K562 (cell line): Measurements from ENCODE around the gene GTF2I. TPM values are rescaled to one million over a fixed set of nuclear protein-coding genes. Genes with fewer than 3 reads are reported as not detected.
A peak's percentile ranks its signal among the peaks of the same experiment; 100 is the strongest.

Experiments used
- ADNP ChIP-seq: fragments of 200-800 bp; sonication (Bioruptor generic); IDR thresholded peaks from 2 replicates; pipeline ENCODE4 v1.6.1; 2016; ENCODE audit warnings: missing genetic modification characterization, missing compliant biosample characterization
- ARID3A ChIP-seq: IDR thresholded peaks from 2 replicates; pipeline ENCODE4 v1.6.1; 2012; ENCODE audit warnings: low read depth, low read length, improper control_type of control experiment, borderline replicate concordance
- CHD2 ChIP-seq: IDR thresholded peaks from 2 replicates; pipeline ENCODE4 v1.6.1; 2011; ENCODE audit warnings: low read depth, low read length
- EP400 ChIP-seq: fragments of 450-650 bp; IDR thresholded peaks from 2 replicates; pipeline ENCODE4 v1.6.1; 2017; ENCODE audit warnings: antibody characterized with exemption, mild to moderate bottlenecking, moderate library complexity
- IFI16 ChIP-seq: fragments of 250-450 bp; sonication (Bioruptor Pico); IDR thresholded peaks from 2 replicates; pipeline ENCODE4 v2.1.2; 2022; ENCODE audit warnings: mild to moderate bottlenecking, inconsistent platforms
- MLLT1 ChIP-seq, 2 experiments: fragments of 450-650 bp; IDR thresholded peaks; 2 replicates each; pipeline ENCODE4 v1.6.1; 2016
- U2AF1 ChIP-seq: fragments of 200-400 bp; formaldehyde crosslinking; optimal IDR thresholded peaks from 2 replicates; pipeline ENCODE3; 2017; ENCODE audit warnings: mild to moderate bottlenecking, low read depth, low read length, moderate library complexity
- XRCC5 ChIP-seq: fragments of 200-400 bp; formaldehyde crosslinking; IDR thresholded peaks from 2 replicates; pipeline ENCODE4 v1.6.1; 2017; ENCODE audit warnings: low read depth, mild to moderate bottlenecking, low read length
- ZFP91 ChIP-seq: sonication (generic); formaldehyde crosslinking; IDR thresholded peaks from 2 replicates; pipeline ENCODE4 v1.8.0; 2022; ENCODE audit warnings: mild to moderate bottlenecking, missing genetic modification reagents
- ZNF133 ChIP-seq: fragments of 250-450 bp; sonication (Bioruptor Pico); IDR thresholded peaks from 2 replicates; pipeline ENCODE4 v1.4.0; 2020; ENCODE audit warnings: mild to moderate bottlenecking
- ZNF668 ChIP-seq: fragments of 250-450 bp; sonication (Bioruptor Pico); IDR thresholded peaks from 2 replicates; pipeline ENCODE4 v1.8.0; 2022; ENCODE audit warnings: mild to moderate bottlenecking, inconsistent platforms
- ZNF77 ChIP-seq: fragments of 250-450 bp; sonication (Bioruptor Pico); IDR thresholded peaks from 2 replicates; pipeline ENCODE4 v1.5.0; 2020
- polyA plus RNA-seq, 8 experiments: library from polyadenylated mRNA; depleted of rRNA in 4 of 8; stranded (reverse) in 5 of 8; unstranded in 3 of 8; fragments of >200 nt; fragmentation: Nextera tagmentation in 2 of 8; fragmentation: Illumina TruSeq in 1 of 8; extraction: Ambion mirVana in 2 of 8; extraction: Trizol in 1 of 8; gene quantifications; 2 replicates each; pipeline versions ENCODE4 v1.2.1 to v1.2.3, GENCODE V29; 2011 to 2014; ENCODE audit warnings: inconsistent platforms in 1 of 8, missing spikeins in 1 of 8
- total RNA-seq, 7 experiments: library from RNA; depleted of rRNA in 6 of 7; stranded (reverse); fragments of >200 nt in 6 of 7; fragmentation: Illumina TruSeq in 2 of 7; extraction: Trizol in 2 of 7; gene quantifications; 2 replicates each; pipeline versions ENCODE4 v1.2.1 to v1.2.3, GENCODE V29; 2011 to 2021; ENCODE audit warnings: low replicate concordance in 1 of 7
- TF ChIP-seq, protein P1 (sequence below): fragments of 250-450 bp; sonication (Bioruptor Pico); IDR thresholded peaks from 2 replicates; pipeline ENCODE4 v1.4.0; 2020; ENCODE audit warnings: mild to moderate bottlenecking, moderate library complexity, borderline replicate concordance
- TF ChIP-seq, protein P2 (sequence below): fragments of 250-450 bp; sonication (Bioruptor Pico); IDR thresholded peaks from 2 replicates; pipeline ENCODE4 v1.4.0; 2020

Gene GTF2I
- total and polyA plus RNA-seq, 9 of the 15 experiments (the other 6 are each of a cell fraction or from before 2014, with no cell fraction given) = 8.4 to 161 (median 90.0) TPM

DNA sequence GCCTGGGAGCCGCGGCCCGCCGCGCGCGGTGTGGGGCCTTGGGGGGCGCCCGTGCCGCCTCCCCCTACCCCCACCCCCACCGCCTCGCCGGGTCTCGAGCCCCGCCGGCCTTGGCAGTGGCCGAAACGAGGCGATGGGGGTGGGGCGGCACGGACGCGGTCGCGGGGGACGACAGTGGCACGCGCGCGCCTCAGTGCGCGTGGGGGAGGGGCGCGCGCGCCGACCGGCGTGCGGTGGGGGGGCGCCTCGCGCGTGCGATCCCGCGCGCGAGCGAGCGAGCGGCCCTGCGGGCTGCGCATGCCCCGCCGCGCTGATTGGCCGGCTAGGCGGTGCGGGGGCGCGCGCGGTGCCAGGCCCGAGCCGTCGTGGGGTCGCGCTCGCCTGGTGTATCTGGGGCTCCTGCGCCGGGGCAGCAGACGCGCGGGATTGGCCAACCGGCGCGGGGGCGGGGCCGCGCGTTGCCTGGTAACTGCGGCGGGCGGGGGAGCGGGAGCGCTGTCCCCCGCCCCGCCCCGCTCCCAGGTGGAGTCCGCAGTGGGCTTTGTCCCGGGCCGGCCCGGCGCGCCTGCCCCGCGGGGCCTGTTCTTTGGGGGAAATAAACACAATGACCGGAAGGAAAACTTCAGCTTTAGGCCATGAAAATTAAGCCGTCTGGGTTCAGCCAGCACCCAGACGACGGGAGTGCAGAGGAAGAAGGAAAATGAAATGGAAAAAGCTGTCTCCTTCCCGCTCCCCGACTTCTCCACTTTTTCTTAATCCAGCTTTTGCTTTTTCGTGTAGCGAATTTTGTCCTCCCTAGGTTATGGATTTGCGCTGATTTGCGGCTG lies 873 bp downstream of the GTF2I start (continued):
- TF ChIP-seq, protein P1, sequence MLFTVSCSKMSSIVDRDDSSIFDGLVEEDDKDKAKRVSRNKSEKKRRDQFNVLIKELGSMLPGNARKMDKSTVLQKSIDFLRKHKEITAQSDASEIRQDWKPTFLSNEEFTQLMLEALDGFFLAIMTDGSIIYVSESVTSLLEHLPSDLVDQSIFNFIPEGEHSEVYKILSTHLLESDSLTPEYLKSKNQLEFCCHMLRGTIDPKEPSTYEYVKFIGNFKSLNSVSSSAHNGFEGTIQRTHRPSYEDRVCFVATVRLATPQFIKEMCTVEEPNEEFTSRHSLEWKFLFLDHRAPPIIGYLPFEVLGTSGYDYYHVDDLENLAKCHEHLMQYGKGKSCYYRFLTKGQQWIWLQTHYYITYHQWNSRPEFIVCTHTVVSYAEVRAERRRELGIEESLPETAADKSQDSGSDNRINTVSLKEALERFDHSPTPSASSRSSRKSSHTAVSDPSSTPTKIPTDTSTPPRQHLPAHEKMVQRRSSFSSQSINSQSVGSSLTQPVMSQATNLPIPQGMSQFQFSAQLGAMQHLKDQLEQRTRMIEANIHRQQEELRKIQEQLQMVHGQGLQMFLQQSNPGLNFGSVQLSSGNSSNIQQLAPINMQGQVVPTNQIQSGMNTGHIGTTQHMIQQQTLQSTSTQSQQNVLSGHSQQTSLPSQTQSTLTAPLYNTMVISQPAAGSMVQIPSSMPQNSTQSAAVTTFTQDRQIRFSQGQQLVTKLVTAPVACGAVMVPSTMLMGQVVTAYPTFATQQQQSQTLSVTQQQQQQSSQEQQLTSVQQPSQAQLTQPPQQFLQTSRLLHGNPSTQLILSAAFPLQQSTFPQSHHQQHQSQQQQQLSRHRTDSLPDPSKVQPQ = no peak
- no peak for TF ChIP-seq EP400
- TF ChIP-seq ADNP = no peak
- TF ChIP-seq U2AF1 = no peak
- no peak for TF ChIP-seq XRCC5
- no peak for TF ChIP-seq ZFP91
- TF ChIP-seq ZNF133 (CRISPR knock-in tag) = no peak
- TF ChIP-seq ARID3A = no peak
- no peak for TF ChIP-seq IFI16 (CRISPR knock-in tag)
- peak; percentile 41; the same call in 1 of the 2 replicates for TF ChIP-seq CHD2
- no peak for TF ChIP-seq ZNF668
- TF ChIP-seq MLLT1 (IDR thresholded peaks at IDR 0.05) = no peak
- no peak for TF ChIP-seq ZNF77 (CRISPR knock-in tag)
- TF ChIP-seq, protein P2, sequence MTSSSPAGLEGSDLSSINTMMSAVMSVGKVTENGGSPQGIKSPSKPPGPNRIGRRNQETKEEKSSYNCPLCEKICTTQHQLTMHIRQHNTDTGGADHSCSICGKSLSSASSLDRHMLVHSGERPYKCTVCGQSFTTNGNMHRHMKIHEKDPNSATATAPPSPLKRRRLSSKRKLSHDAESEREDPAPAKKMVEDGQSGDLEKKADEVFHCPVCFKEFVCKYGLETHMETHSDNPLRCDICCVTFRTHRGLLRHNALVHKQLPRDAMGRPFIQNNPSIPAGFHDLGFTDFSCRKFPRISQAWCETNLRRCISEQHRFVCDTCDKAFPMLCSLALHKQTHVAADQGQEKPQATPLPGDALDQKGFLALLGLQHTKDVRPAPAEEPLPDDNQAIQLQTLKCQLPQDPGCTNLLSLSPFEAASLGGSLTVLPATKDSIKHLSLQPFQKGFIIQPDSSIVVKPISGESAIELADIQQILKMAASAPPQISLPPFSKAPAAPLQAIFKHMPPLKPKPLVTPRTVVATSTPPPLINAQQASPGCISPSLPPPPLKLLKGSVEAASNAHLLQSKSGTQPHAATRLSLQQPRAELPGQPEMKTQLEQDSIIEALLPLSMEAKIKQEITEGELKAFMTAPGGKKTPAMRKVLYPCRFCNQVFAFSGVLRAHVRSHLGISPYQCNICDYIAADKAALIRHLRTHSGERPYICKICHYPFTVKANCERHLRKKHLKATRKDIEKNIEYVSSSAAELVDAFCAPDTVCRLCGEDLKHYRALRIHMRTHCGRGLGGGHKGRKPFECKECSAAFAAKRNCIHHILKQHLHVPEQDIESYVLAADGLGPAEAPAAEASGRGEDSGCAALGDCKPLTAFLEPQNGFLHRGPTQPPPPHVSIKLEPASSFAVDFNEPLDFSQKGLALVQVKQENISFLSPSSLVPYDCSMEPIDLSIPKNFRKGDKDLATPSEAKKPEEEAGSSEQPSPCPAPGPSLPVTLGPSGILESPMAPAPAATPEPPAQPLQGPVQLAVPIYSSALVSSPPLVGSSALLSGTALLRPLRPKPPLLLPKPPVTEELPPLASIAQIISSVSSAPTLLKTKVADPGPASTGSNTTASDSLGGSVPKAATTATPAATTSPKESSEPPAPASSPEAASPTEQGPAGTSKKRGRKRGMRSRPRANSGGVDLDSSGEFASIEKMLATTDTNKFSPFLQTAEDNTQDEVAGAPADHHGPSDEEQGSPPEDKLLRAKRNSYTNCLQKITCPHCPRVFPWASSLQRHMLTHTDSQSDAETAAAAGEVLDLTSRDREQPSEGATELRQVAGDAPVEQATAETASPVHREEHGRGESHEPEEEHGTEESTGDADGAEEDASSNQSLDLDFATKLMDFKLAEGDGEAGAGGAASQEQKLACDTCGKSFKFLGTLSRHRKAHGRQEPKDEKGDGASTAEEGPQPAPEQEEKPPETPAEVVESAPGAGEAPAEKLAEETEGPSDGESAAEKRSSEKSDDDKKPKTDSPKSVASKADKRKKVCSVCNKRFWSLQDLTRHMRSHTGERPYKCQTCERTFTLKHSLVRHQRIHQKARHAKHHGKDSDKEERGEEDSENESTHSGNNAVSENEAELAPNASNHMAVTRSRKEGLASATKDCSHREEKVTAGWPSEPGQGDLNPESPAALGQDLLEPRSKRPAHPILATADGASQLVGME (CRISPR knock-in tag) = no peak
